ENCODE measurements around the gene FARP2.

FARP2 gene

DNA sequence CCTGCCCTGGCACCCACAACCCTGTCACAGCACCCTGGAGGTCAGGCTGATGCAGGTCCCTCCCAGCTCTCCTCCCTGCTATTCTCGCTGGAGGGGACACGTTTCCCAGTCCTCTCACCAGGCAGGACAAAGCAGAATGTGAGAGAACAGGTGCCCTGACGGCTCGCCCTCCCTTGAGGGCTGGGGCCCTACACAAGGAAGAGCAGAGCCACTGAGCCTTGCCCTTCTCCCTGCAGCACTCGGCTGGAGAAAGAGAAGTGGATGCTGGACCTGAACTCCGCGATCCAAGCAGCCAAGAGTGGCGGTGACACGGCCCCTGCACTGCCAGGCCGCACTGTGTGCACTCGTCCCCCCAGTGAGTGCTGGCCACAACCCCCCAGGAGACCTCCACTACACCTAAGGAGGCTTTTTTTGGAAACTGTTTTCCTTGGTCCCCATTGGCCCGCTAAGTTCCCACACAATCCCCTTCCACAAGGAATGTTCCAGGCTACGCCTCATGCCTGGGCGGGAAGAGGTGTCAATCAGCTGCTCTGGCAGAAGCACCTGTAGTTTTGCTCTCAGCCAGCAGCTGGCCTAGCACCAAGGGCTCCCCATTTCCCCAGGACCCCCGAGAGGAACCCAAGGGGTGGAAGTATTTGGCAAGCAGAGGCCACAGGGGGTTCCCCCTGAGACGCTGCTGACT lies 134.9 kb downstream of the FARP2 start:
- no peak for DNase-seq (ENCODE audit: low read depth)

DNA sequence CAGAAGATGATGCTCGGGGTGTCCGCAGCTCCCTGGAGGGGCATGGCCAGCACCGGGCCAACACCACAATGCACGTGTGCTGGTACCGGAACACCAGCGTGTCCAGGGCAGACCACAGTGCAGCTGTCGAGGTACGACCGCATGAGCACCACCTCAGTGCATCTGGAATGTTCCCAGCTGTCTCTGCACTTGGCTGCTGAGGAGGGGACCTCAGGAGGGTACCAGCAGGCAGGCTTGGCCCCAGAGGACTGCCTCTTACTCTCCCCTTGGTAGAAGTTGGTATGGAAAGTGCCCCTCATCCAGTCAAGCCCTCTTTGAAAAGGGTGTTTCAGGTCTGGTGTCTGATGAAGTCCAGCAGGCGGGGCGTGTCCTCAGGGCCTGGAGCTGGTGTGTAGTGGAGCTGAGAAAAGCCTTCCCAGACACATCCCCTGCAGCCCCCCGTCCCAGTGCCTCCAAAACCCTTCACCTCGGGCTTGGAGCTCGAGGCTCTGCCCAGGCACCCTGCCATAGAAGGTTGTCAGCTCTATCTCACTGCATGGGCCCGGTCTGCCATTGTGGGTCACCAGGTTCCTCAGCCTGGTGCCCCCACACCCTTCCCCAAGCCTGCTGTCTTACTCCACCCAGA lies 135.6 kb downstream of the FARP2 start:
- DNase-seq (ENCODE audit: low read depth), result no peak

GRCh38 chr2:241492174-241492565 lies 136.1 kb downstream of the FARP2 start:
- DNase-seq (ENCODE audit: low read depth), result no peak

DNA sequence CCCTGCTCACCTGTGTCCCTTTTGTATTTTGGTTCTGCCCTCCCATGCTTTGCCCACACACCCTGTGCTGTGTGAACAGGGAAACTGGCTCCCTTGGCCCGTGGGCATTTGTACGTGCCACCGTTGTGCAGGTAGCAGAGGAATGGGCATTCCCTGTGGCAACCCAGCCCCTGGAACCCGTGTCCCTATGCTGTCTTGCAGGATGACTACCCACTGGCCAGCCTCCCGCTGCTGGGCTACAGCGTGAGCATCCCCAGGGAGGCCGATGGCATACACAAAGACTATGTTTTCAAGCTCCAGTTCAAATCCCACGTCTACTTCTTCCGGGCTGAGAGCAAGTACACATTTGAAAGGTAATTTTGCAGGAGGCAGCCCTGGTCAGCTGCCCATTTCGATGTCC lies 137.0 kb downstream of the FARP2 start:
- no peak for DNase-seq (ENCODE audit: low read depth)

DNA sequence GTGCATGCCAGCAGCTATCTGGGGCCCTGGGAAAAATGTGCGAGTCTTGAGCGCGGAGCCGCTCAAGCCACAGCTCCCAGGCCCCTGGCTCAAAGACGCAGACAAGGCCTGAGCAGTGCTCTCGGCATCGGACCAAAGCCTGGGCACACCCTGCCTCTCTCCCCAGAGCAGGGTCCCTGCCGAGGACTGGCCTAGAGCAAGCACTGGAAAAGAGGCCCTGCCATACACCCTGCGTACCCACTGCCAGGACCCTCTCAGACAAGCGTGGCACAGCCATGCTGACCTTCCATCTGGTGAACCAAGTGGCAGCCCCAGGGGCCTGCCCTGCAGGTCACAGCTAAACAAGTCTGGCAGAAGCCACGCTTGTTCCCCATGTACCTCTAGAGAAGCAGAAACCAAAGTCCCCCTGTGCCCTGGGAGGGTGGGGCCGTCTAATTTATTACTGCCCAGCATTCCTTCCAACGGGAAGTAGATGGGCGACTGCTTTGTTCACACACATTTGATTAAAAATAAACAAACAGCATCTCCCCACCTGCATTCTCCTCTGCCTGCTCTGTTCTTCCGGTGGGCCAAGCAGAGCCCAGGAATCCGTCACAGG lies 138.3 kb downstream of the FARP2 start:
- DNase-seq (ENCODE audit: low read depth), result no peak

DNA sequence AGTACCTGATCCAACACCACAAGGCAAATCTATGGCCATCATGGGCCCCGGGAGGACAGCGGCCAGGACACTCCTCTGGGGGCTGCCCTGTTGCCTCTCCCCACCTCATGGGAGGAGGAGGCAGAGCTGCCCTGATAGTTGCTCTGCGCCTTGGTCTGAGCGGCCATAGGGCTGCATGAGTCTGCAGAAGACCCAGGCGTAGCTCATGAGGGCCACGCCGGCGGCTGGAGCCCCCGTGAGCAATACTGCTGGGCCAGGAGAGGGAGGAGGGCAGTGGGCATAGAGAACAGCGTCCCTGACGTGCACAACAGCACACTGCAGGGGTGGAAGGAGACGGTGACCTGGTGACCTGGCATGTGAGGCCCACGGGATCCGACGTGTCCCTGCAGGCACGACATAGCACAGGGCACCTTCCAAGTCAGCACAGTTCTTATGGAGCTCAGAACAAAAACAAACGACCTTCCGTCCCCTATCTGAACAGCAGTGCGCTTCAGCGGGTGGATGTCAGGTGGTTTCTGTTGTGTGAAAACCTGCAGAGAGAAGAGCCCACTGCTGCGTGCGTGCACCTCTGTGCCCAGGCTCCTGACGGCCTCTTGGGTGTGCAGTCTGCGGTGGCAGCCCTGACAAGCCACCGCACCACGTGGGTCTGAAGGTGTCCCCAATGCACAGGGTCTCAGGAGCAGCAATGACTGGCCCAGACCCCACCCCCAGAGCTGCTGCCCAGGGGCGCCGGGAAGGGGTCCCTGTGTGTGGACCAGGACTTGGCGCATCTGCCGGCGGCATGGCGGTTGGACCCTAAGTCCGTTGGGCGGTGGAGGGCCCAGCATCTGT lies 139.3 kb downstream of the FARP2 start:
- no peak for DNase-seq (ENCODE audit: low read depth)

- no peak for DNase-seq (ENCODE audit: low read depth)
Measured at GRCh38 chr2:241496003-241496707, 140.1 kb downstream of the FARP2 start.

DNA sequence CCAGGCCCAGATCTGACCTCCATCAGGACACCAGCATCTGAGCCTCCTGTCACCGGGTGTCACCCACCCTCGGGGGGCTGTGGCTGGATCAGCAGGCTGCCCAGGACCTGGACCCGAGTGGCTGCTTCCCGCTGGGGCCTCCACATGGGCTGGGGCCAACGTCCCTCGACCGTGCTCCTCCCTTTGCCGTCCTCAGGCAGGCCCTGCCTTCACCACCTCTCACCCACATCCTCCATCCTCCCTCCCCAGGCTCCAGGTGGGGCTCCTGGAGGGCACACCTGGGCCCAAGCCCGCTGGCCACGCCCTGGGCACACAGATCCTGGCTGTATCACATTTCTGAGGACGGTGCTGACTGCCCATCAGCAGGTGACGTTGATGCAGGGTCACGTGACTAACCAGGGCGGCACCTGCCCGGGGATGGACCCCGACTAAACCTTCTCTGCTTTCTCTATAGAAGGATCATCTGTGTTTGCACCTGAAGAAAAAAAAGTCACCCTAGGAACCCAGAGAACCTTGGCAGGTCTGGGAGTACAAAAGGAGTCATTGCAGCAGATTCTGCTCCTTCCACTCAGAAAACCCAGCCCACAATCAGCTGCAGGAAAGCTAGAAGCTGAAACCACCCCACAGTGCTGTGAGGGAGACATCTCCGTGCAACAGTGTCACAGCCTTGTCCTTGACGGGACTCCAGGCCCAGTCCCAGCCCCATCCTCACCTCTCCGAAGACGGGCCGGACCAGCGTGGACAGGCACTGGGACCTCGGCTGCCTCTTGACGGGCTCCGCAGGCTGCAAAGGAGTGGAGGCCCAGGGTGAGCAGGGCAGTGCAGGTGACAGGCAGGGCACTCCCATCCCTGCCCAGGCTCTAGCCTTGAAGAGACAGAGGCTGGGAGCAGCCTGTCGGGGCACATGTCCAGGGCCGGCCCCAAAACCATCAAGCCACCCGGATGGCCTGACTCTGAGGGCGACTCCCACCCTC lies 141.1 kb downstream of the FARP2 start:
- no peak for DNase-seq (ENCODE audit: low read depth)

DNA sequence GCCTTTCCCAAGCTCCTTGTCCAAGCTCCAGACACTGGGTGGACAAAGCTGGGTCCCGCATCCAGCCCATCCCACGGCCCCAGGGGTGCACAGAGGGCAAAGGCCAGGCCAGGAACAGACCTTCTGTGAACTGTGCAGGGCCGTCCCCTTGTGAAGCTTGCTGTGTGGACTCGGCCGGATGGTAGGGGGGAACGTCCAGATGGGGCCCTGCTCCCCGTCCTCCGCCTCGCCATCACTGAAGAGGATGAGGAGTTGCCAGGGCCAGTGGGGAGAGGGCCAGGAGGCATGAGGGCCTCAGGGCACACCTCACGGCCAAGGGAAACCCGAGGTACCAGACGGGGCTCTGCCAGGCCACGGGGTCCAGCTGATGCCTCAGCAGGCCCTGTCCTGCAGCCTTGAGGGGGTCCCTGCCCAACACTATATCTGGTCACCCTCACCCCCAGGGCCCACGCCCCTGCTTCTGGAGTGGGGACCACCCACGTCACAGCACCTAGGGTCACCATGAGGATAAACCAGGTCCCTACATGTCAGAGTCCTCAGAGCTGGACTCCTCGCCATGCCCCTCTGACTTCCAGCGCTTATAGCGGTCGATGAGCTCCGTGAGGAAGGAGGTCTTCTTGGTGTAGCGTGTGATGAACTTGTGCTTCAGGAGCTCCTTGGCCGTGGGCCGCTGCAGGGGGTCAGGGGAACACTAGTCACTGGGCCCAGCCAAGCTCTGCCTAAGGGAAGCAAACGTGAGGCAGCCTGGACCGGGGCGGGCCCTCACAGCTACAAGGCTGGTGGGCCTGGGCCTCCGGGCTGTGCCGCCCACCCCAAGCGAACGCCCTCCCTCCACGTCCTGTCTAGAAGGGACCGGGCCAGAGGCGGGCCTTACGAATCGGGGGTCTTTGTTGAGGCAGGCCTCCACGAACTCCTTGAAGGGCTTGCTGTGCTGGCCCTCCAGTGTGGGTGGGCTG lies 142.3 kb downstream of the FARP2 start:
- DNase-seq (ENCODE audit: low read depth), result no peak

- no peak for DNase-seq (ENCODE audit: low read depth)
Measured at GRCh38 chr2:241499146-241499965, 143.3 kb downstream of the FARP2 start.

DNA sequence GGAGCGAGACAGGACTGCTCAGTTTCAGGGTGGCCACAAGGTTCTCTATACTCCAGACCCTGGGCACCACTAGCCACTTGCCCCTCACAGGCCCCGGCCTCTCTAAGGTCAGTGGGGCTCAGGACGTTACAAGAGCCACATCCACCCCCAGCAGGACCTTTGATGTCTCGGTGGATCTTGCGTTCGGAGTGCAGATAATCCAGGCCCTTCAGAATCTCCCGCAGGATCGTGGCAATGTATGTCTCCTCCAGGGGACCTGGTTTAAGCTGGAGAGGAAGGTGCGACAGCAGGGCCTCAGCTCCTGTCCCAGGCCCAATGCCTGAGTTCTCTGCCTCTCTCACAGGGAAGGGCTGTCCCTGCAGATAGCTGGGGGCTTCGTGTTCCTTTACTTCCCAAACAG lies 143.9 kb downstream of the FARP2 start:
- no peak for DNase-seq (ENCODE audit: low read depth)

DNA sequence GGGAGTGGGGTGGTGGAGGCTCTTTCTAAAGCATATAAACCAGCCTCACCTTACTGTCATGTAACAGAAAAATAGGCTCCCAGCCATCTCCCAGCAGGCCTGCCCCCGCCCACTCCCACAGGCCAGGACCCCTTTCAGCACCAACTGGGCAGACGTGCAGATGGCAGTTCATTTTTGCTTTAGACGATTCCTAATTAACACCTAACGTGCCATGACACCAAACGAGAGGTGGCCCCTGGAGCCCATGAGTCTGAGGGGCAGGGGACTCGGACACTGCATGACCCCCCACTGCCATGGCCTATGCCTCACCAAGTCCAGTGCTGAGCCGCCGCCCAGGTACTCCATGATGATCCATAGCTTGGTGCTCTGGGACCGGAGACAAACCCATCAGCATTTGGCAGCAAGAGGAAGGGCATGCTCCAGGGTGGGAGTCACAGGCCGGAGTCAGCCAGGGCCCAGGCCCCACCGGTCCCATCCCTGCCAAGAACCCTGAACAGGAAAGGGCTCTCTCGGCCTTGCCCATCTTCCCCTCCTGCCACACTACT lies 144.4 kb downstream of the FARP2 start:
- no peak for DNase-seq (ENCODE audit: low read depth)

- DNase-seq (ENCODE audit: low read depth), result no peak
Measured at GRCh38 chr2:241501099-241501541, 145.0 kb downstream of the FARP2 start.

GRCh38 chr2:241501551-241501950 lies 145.5 kb downstream of the FARP2 start:
- DNase-seq (ENCODE audit: low read depth), result no peak

DNA sequence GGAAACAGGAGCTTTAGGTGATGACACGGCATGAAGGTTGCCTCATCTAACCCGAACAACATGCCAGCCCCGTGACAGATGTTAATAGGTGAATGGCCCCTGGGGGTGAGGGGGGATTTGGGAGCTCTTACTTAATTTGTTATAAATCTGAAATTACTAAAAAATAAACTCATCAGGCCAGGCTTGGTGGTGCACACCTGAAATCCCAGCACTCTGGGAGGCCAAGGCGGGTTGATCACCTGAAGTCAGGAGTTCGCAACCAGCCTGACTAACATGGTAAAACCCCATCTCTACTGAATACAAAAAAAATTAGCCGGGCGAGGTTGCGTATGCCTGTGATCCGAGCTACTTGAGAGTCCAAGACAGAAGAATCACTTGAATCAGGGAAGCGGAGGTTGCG lies 146.2 kb downstream of the FARP2 start:
- DNase-seq (ENCODE audit: low read depth), result no peak

- DNase-seq (ENCODE audit: low read depth), result no peak
Measured at GRCh38 chr2:241503776-241504392, 147.8 kb downstream of the FARP2 start.

GRCh38 chr2:241505086-241505780 lies 149.1 kb downstream of the FARP2 start:
- DNase-seq (ENCODE audit: low read depth), result no peak

Data from HS-27A (cell line).